CD14-positive monocyte (primary cell): ENCODE measurements around the gene MPEG1. TPM values are rescaled to one million over a fixed set of nuclear protein-coding genes. Genes with fewer than 3 reads are reported as not detected.
A peak's percentile ranks its signal among the peaks of the same experiment; 100 is the strongest.

Experiments used
- DNase-seq, 3 donors: peaks; one replicate each; pipeline ENCODE4 v3.0.0-alpha.2; 2011 to 2022
- H2AFZ ChIP-seq: 2 replicates; pipeline ENCODE4 v1.6.0; 2012; ENCODE audit warnings: mild to moderate bottlenecking, low read depth, low read length, inconsistent platforms; ENCODE audit not compliant: insufficient read depth, poor library complexity, severe bottlenecking
- H3K27ac ChIP-seq, 2 donors: 1 replicate in 1 of 2; 2 replicates in 1 of 2; pipeline ENCODE4 v1.5.1; 2012 to 2013; ENCODE audit warnings: low read length in 2 of 2, control low read depth in 1 of 2, inconsistent platforms in 1 of 2, low read depth in 1 of 2, mild to moderate bottlenecking in 1 of 2
- H3K27me3 ChIP-seq, 2 donors: one replicate each; pipeline versions ENCODE4 v1.6.0 to v1.6.1; 2011 to 2013; ENCODE audit warnings: low read length in 2 of 2; ENCODE audit not compliant: control insufficient read depth in 2 of 2, insufficient read depth in 2 of 2
- H3K36me3 ChIP-seq, 2 donors: replicated peaks in 1 of 2; 1 replicate in 1 of 2; 2 replicates in 1 of 2; pipeline versions ENCODE4 v1.5.1 to v1.6.1; 2012 to 2013; ENCODE audit warnings: low read length in 2 of 2, control low read depth in 1 of 2, inconsistent platforms in 1 of 2, mild to moderate bottlenecking in 1 of 2; ENCODE audit not compliant: insufficient read depth in 2 of 2, control insufficient read depth in 1 of 2
- H3K4me1 ChIP-seq, 2 donors: 1 replicate in 1 of 2; 2 replicates in 1 of 2; pipeline versions ENCODE4 v1.5.1 to v1.6.1; 2012 to 2013; ENCODE audit warnings: low read length in 2 of 2, control low read depth in 1 of 2, inconsistent platforms in 1 of 2, mild to moderate bottlenecking in 1 of 2, moderate library complexity in 1 of 2; ENCODE audit not compliant: insufficient read depth in 2 of 2, control insufficient read depth in 1 of 2
- H3K4me2 ChIP-seq: replicated peaks from 2 replicates; pipeline ENCODE3; 2012; ENCODE audit warnings: low read length, moderate library complexity, mild to moderate bottlenecking; ENCODE audit not compliant: poor library complexity, severe bottlenecking; ENCODE audit errors: extremely low read depth
- H3K4me3 ChIP-seq, 3 experiments: fragments of 200-600 bp in 1 of 3; sonication (generic) in 1 of 3; replicated peaks in 1 of 3; 1 replicate in 2 of 3; 2 replicates in 1 of 3; pipeline ENCODE4 v1.5.1; 2011 to 2013; ENCODE audit warnings: low read length in 3 of 3, mild to moderate bottlenecking in 3 of 3, control low read depth in 2 of 3, low read depth in 2 of 3, inconsistent platforms in 1 of 3, moderate library complexity in 1 of 3
- H3K79me2 ChIP-seq: 2 replicates; pipeline ENCODE4 v1.6.0; 2012; ENCODE audit warnings: mild to moderate bottlenecking, control low read depth, inconsistent platforms, low read length, moderate library complexity; ENCODE audit not compliant: insufficient read depth
- H3K9ac ChIP-seq: 2 replicates; pipeline ENCODE4 v1.6.0; 2017; ENCODE audit warnings: low read length, mild to moderate bottlenecking; ENCODE audit not compliant: insufficient read depth, poor library complexity, severe bottlenecking
- H3K9me3 ChIP-seq, 2 donors: replicated peaks in 1 of 2; 1 replicate in 1 of 2; 2 replicates in 1 of 2; pipeline versions ENCODE4 v1.5.1 to v1.6.1; 2012 to 2013; ENCODE audit warnings: low read length in 2 of 2, control low read depth in 1 of 2; ENCODE audit not compliant: control insufficient read depth in 1 of 2, insufficient read depth in 1 of 2
- H4K20me1 ChIP-seq: 2 replicates; pipeline ENCODE4 v1.6.0; 2012; ENCODE audit warnings: mild to moderate bottlenecking, low read length, control low read depth, moderate library complexity; ENCODE audit not compliant: insufficient read depth
- H3K27ac Mint-ChIP-seq, 7 donors: one replicate each; pipeline ENCODE4 v1.8.0; 2020; ENCODE audit warnings: mild to moderate bottlenecking in 7 of 7, mixed read lengths in 7 of 7, moderate library complexity in 6 of 7, inconsistent platforms in 2 of 7
- H3K27me3 Mint-ChIP-seq, 3 donors: one replicate each; pipeline ENCODE4 v1.8.0; 2021 to 2022; ENCODE audit warnings: low read depth in 3 of 3, mild to moderate bottlenecking in 3 of 3, mixed read lengths in 3 of 3, moderate library complexity in 3 of 3, inconsistent platforms in 1 of 3
- H3K36me3 Mint-ChIP-seq, 2 donors: one replicate each; pipeline ENCODE4 v1.8.0; 2020; ENCODE audit warnings: mixed read lengths in 2 of 2, inconsistent platforms in 1 of 2, mild to moderate bottlenecking in 1 of 2
- H3K4me1 Mint-ChIP-seq: one replicate; pipeline ENCODE4 v1.8.0; 2020; ENCODE audit warnings: mild to moderate bottlenecking, mixed read lengths
- H3K4me3 Mint-ChIP-seq, 2 donors: one replicate each; pipeline ENCODE4 v1.8.0; 2020; ENCODE audit warnings: mild to moderate bottlenecking in 2 of 2, mixed read lengths in 2 of 2, moderate library complexity in 1 of 2
- H3K9me3 Mint-ChIP-seq, 7 donors: one replicate each; pipeline ENCODE4 v1.8.0; 2020 to 2022; ENCODE audit warnings: mixed read lengths in 7 of 7, mild to moderate bottlenecking in 6 of 7, moderate library complexity in 6 of 7, inconsistent platforms in 2 of 7
- WGBS: methylation state at CpG from one replicate; pipeline ENCODE4 v1.1.5; 2013; ENCODE audit warnings: missing lambda C conversion rate; ENCODE audit not compliant: insufficient coverage; 5-methylcytosine and 5-hydroxymethylcytosine counted together
- intact Hi-C, 2 donors: fragments of 100-400 bp; cut with micrococcal nuclease; formaldehyde crosslinking; loops; one replicate each; pipeline versions ENCODE4 v1.15.0 to v1.15.1; 2023
- polyA plus RNA-seq, 3 donors: library from polyadenylated mRNA; depleted of rRNA in 1 of 3; unstranded in 2 of 3; stranded (reverse) in 1 of 3; fragments of 300-500 nt in 2 of 3; fragments of >200 nt in 1 of 3; fragmentation: Illumina TruSeq in 2 of 3; gene quantifications; 1 replicate in 2 of 3; 2 replicates in 1 of 3; pipeline ENCODE4 v1.2.3, GENCODE V29; 2012 to 2021
- TF ChIP-seq, protein P1 (sequence below): fragments of 200-600 bp; IDR thresholded peaks from one replicate; pipeline ENCODE4 v1.8.0; 2022; ENCODE audit warnings: antibody characterized with exemption, mild to moderate bottlenecking

Gene MPEG1
- polyA plus RNA-seq, 3 donors: 273 to 971 (median 691) TPM

- Mint-ChIP-seq H3K4me3 (no peak overlapping the region), H3K9me3 (peaks cover 0 to 5% (median 1%) of the 10 kb centered on the region in 7 donors), H3K36me3 (peaks cover 29 to 53% of the 10 kb centered on the region in 2 donors), H3K4me1 (peaks cover 10% of the 10 kb centered on the region), H3K27ac (peak overlapping the region in 1 of 7 donors; percentile 5), H3K27me3 (peaks cover 2 to 3% (median 3%) of the 10 kb centered on the region in 3 donors)
- no peaks in the 10 kb centered on the region for H3K27me3 ChIP-seq
- no peak overlapping the region for H3K4me2 ChIP-seq
- H3K79me2 ChIP-seq: no peaks in the 10 kb centered on the region
- TF ChIP-seq, protein P1, sequence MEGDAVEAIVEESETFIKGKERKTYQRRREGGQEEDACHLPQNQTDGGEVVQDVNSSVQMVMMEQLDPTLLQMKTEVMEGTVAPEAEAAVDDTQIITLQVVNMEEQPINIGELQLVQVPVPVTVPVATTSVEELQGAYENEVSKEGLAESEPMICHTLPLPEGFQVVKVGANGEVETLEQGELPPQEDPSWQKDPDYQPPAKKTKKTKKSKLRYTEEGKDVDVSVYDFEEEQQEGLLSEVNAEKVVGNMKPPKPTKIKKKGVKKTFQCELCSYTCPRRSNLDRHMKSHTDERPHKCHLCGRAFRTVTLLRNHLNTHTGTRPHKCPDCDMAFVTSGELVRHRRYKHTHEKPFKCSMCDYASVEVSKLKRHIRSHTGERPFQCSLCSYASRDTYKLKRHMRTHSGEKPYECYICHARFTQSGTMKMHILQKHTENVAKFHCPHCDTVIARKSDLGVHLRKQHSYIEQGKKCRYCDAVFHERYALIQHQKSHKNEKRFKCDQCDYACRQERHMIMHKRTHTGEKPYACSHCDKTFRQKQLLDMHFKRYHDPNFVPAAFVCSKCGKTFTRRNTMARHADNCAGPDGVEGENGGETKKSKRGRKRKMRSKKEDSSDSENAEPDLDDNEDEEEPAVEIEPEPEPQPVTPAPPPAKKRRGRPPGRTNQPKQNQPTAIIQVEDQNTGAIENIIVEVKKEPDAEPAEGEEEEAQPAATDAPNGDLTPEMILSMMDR: no peak
- intact Hi-C loops: no loop called here
- no peak for DNase-seq
- H2AFZ ChIP-seq: no peak overlapping the region
- H3K4me3 ChIP-seq: no peak overlapping the region
- H3K27ac ChIP-seq: no peak overlapping the region
- H3K9ac ChIP-seq: no peak overlapping the region
- H3K9me3 ChIP-seq: no peaks in the 10 kb centered on the region
- H3K4me1 ChIP-seq: peaks cover 8% of the 10 kb centered on the region in 2 donors
- WGBS: 100% methylated on average over 2 of the region's 9 CpGs
- peaks cover 0 to 45% of the 10 kb centered on the region in 2 donors for H3K36me3 ChIP-seq
- peaks cover 15% of the 10 kb centered on the region for H4K20me1 ChIP-seq
Measured at GRCh38 chr11:59184691-59185339, 27.9 kb downstream of the MPEG1 start.

DNA sequence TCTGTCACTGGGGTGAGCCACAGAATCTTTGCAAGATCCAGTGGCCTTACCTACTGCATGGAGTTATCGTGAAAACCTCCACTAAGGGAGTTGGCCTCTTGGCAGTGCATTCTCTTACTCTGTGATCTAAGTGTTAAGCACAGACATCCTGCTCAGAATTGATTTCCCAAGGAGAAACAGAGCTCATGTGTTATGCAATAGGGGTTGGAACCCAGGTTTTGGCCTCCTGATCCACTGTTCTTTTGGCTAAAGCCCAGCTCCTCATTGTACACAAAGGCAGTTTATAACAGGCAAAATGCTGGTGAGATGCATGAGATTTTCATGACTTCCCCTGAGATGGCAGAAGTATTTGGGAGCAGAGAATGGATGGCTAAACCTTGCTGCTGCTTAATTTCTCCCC lies 29.0 kb downstream of the MPEG1 start:
- Histone ChIP-seq H3K27ac (no peak overlapping the region), H3K36me3 (peaks cover 0 to 35% of the 10 kb centered on the region in 2 donors), H3K4me3 (no peak overlapping the region), H3K4me2 (no peak overlapping the region), H4K20me1 (peaks cover 10% of the 10 kb centered on the region), H3K4me1 (peaks cover 8% of the 10 kb centered on the region in 2 donors), H3K27me3 (no peaks in the 10 kb centered on the region), H2AFZ (no peak overlapping the region), H3K9ac (no peak overlapping the region), H3K9me3 (peaks cover 0 to 4% of the 10 kb centered on the region in 2 donors), H3K79me2 (no peaks in the 10 kb centered on the region)
- Mint-ChIP-seq H3K27ac (peak overlapping the region in 1 of 7 donors; percentile 75), H3K4me1 (peaks cover 10% of the 10 kb centered on the region), H3K9me3 (peaks cover 5 to 11% (median 7%) of the 10 kb centered on the region in 7 donors), H3K36me3 (peaks cover 21 to 49% of the 10 kb centered on the region in 2 donors), H3K27me3 (peaks cover 2 to 7% (median 3%) of the 10 kb centered on the region in 3 donors), H3K4me3 (no peak overlapping the region)
- no CpG with 5 or more reads among the region's 1 CpG for WGBS
- no peak for DNase-seq
- intact Hi-C loops: no loop called here
- TF ChIP-seq, protein P1: no peak
